Kidney epithelial cell (primary cell): Measurements from ENCODE around the gene NF1. TPM values are rescaled to one million over a fixed set of nuclear protein-coding genes. Genes with fewer than 3 reads are reported as not detected.
"Not testable (repeated sequence)": the region's sequence is repeated elsewhere in the genome, so short reads cannot be mapped to it uniquely, and the experiment has no call there.

Source experiments
- DNase-seq: peaks from one replicate; pipeline ENCODE4 v3.0.0-alpha.2; 2010; ENCODE audit warnings: low read depth
- H3K27me3 ChIP-seq: 2 replicates; pipeline ENCODE4 v1.6.0; 2011; ENCODE audit warnings: low read length; ENCODE audit not compliant: control insufficient read depth, insufficient read depth
- H3K36me3 ChIP-seq: 2 replicates; pipeline ENCODE4 v1.5.1; 2011; ENCODE audit warnings: low read length; ENCODE audit not compliant: control insufficient read depth, insufficient read depth
- H3K4me3 ChIP-seq: 2 replicates; pipeline ENCODE4 v1.5.1; 2011; ENCODE audit warnings: low read depth, mild to moderate bottlenecking, control low read depth, low read length
- CTCF ChIP-seq: IDR thresholded peaks from 2 replicates; pipeline ENCODE4 v1.5.1; 2011; ENCODE audit warnings: mild to moderate bottlenecking, moderate library complexity, low read length, control low read depth, inconsistent platforms; ENCODE audit not compliant: insufficient read depth, poor library complexity, severe bottlenecking
- total RNA-seq: library from RNA; depleted of rRNA; stranded (reverse); fragments of >200 nt; gene quantifications from 2 replicates; pipeline ENCODE4 v1.2.3, GENCODE V29; 2015

The NF1 gene
- total RNA-seq, 1 donor from 2014 or later: 49.6 TPM

GRCh38 chr17:31373150-31374093 is 278.6 kb downstream of the NF1 start:
- TF ChIP-seq CTCF: peak; percentile 59
- H3K4me3 ChIP-seq: no peak overlapping the region
- no peaks in the 10 kb centered on the region for H3K27me3 ChIP-seq
- no peak for DNase-seq
- no peaks in the 10 kb centered on the region for H3K36me3 ChIP-seq

GRCh38 chr17:31374094-31374447 is 279.3 kb downstream of the NF1 start:
- no peak for DNase-seq
- no peaks in the 10 kb centered on the region for H3K36me3 ChIP-seq
- no peak for TF ChIP-seq CTCF
- H3K27me3 ChIP-seq: no peaks in the 10 kb centered on the region
- H3K4me3 ChIP-seq: no peak overlapping the region

GRCh38 chr17:31374503-31374902 is 279.7 kb downstream of the NF1 start:
- Histone ChIP-seq H3K36me3 (no peaks in the 10 kb centered on the region), H3K27me3 (no peaks in the 10 kb centered on the region), H3K4me3 (no peak overlapping the region)
- no peak for TF ChIP-seq CTCF
- no peak for DNase-seq

DNA sequence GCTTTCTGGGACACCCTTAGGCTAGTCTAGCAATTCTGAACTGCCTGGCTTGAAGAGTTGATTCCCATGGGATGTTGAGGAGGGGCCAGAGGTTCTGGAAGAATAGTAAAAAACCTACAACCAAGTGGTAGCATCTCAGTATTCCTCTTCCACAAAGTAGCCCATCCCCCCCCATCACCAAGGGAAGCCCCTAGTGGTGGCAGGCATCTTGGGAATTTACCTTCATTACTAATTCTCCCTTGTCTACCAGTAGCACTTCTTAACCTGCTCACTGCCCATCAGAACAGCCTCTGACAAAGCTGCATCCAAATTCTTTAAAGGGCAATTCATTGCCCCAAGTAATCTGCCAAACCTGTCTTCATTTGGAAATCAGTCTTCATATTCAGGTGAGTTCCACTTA is 283.9 kb downstream of the NF1 start:
- no peaks in the 10 kb centered on the region for H3K27me3 ChIP-seq
- DNase-seq: no peak
- no peak overlapping the region for H3K4me3 ChIP-seq
- no peaks in the 10 kb centered on the region for H3K36me3 ChIP-seq
- peak; percentile 29 for TF ChIP-seq CTCF

DNA sequence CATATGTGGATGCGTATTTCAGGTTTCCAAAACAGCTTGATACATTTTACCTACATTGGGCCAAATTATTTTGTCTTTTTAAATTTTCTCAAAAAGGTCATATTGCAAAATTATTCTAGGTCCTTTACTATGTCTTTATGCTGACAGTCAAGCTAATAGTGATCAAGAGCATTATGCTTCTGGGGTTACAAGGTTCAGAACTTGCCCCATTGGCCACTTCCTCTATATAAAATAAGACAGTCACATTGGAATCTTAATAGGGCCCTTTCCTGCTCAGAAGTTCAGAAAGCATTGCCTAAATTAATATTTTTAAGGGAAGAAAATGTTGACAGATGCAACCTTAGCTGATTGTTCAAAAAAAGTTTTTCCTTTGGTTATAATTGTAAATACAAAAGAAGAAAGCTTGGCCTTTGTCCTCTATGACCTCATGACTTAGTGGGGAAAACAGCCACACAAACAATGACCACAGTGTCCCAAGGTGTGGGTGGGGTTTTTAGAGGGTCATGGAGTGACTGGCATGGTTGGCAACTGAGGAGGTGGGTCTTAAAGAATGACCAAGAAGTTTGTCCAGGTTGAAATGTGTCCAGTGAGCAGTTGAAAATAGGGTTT is 284.9 kb downstream of the NF1 start:
- H3K4me3 ChIP-seq: no peak overlapping the region
- no peak for DNase-seq
- no peak for TF ChIP-seq CTCF

DNA sequence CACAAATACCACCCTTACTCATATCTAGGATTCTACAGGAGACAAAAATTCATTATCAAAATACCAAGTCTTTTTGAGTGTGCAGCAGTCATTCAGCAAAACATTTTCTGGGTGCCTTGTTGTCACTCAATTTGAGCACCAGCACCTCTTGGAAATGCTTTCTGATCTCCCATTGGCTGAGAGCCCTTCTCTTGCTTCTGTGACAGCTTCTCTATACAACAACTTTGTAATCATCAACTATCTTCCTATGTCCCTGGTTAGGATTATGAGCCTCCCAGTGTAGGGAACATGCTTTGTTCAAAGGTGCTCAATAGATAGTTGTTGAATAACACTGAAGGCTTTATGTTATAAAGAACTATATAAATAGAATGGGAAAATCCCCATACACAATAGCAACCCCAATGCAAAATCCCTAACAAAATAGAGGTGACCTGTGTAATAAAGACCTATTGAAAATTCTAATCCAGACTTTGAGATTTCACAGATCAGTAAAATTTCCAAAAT is 286.4 kb downstream of the NF1 start:
- H3K4me3 ChIP-seq: no peak overlapping the region
- no peaks in the 10 kb centered on the region for H3K36me3 ChIP-seq
- H3K27me3 ChIP-seq: no peaks in the 10 kb centered on the region
- DNase-seq: no peak
- no peak for TF ChIP-seq CTCF

More for the DNA sequence above, 284.9 kb downstream of the NF1 start:
- Histone ChIP-seq H3K27me3 (no peaks in the 10 kb centered on the region), H3K36me3 (no peaks in the 10 kb centered on the region)

DNA sequence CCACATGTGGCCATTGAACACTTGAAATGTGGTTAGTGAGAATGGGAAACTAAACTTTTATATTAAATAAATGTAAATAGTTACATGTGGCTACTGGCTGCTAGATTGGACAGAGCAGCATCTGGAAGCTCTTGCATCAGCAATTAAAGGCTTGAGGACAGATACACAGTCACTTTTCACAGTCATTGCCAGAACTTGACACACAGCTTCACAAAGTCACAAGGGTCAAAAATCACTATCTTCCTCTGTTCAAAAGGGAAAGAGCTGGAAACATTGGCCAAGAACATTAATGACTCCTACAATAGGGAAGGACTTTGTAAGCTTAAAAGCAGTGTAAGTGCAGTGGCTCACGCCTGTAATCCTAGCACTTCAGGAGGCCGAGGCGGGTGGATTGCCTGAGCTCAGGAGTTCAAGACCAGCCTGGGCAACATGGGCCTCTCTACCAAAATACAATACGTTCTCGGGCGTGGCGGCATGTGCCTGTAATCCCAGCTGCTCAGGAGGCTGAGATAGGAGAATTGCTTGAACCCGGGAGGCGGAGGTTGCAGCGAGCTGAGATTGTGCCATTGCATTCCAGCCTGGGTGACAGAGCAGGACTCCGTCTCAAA is 288.0 kb downstream of the NF1 start:
- not testable (repeated sequence) for H3K27me3 ChIP-seq, DNase-seq, H3K4me3 ChIP-seq, H3K36me3 ChIP-seq

DNA sequence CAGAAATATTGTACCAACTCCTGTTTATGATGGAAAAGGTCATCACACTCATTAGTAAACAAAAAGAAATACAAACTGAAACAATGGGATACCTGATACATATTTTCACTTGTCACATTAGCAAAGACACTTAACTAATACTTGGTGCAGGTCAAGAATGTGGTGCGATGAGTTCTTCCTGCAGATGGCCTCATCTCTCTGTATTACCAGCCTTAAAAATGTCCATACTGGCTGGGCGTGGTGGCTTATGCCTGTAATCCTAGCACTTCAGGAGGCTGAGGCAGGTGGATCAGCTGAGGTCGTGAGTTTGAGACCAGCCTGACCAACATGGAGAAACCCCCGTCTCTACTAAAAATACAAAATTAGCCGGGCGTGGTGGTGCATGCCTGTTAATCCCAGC is 288.7 kb downstream of the NF1 start:
- not testable (repeated sequence) for H3K36me3 ChIP-seq, H3K27me3 ChIP-seq, H3K4me3 ChIP-seq, DNase-seq
